HepG2 (cell line): ENCODE data around the gene PTGES.

Source experiments
- CTCF ChIP-seq: sonication (generic); formaldehyde crosslinking; IDR thresholded peaks from 2 replicates; pipeline ENCODE4 v1.5.0; 2020; ENCODE audit warnings: mild to moderate bottlenecking, missing genetic modification reagents, moderate library complexity
- ESRRA ChIP-seq: sonication (generic); formaldehyde crosslinking; IDR thresholded peaks from 2 replicates; pipeline ENCODE4 v1.5.1; 2020; ENCODE audit warnings: mild to moderate bottlenecking, low read depth, missing genetic modification reagents
- EZH2 ChIP-seq: conservative IDR thresholded peaks from 2 replicates; pipeline ENCODE4 v1.6.1; 2012; ENCODE audit warnings: mild to moderate bottlenecking, low read depth, low read length, moderate library complexity
- FOXK2 ChIP-seq: fragments of 450-650 bp; IDR thresholded peaks from 2 replicates; pipeline ENCODE4 v1.6.1; 2016
- ISX ChIP-seq: sonication (generic); formaldehyde crosslinking; conservative IDR thresholded peaks from 2 replicates; pipeline ENCODE4 v1.5.0; 2020; ENCODE audit warnings: missing genetic modification reagents
- MAZ ChIP-seq, 2 experiments: sonication (generic) in 1 of 2; formaldehyde crosslinking in 1 of 2; IDR thresholded peaks; 2 replicates each; pipeline versions ENCODE4 v1.5.0 to v1.6.1; 2012 to 2020; ENCODE audit warnings: low read depth in 2 of 2, mild to moderate bottlenecking in 2 of 2, borderline replicate concordance in 1 of 2, improper control_type of control experiment in 1 of 2, low read length in 1 of 2, missing genetic modification reagents in 1 of 2, moderate library complexity in 1 of 2
- NR1H2 ChIP-seq: sonication (generic); formaldehyde crosslinking; IDR thresholded peaks from 2 replicates; pipeline ENCODE4 v1.8.1; 2022; ENCODE audit warnings: low read depth, missing genetic modification reagents, borderline replicate concordance
- SIN3A ChIP-seq: IDR thresholded peaks from 2 replicates; pipeline ENCODE4 v1.6.1; 2011; ENCODE audit warnings: low read depth, mild to moderate bottlenecking, control low read depth, low read length, borderline replicate concordance
- USF2 ChIP-seq, 2 experiments: sonication (generic) in 1 of 2; formaldehyde crosslinking in 1 of 2; IDR thresholded peaks; 2 replicates each; pipeline versions ENCODE4 v1.5.1 to v1.6.1; 2011 to 2020; ENCODE audit warnings: borderline replicate concordance in 1 of 2, low read depth in 1 of 2, low read length in 1 of 2, mild to moderate bottlenecking in 1 of 2, missing genetic modification reagents in 1 of 2, moderate library complexity in 1 of 2
- ZBTB4 ChIP-seq: sonication (generic); formaldehyde crosslinking; IDR thresholded peaks from 2 replicates; pipeline ENCODE4 v1.4.0; 2020; ENCODE audit warnings: missing genetic modification reagents, mild to moderate bottlenecking, borderline replicate concordance
- ZBTB49 ChIP-seq: sonication (generic); formaldehyde crosslinking; IDR thresholded peaks from 2 replicates; pipeline ENCODE4 v1.4.0; 2020; ENCODE audit warnings: missing genetic modification reagents, borderline replicate concordance
- ZNF276 ChIP-seq: sonication (generic); formaldehyde crosslinking; IDR thresholded peaks from 2 replicates; pipeline ENCODE4 v1.4.0; 2020; ENCODE audit warnings: mild to moderate bottlenecking, low read depth, missing genetic modification reagents
- ZNF282 ChIP-seq: fragments of 450-650 bp; IDR thresholded peaks from 2 replicates; pipeline ENCODE4 v1.6.1; 2018; ENCODE audit not compliant: partially characterized antibody

- TF ChIP-seq CTCF (CRISPR knock-in tag) (no peak), ZBTB4 (CRISPR knock-in tag) (no peak), ZBTB49 (CRISPR knock-in tag) (no peak), FOXK2 (no peak), ZNF276 (CRISPR knock-in tag) (no peak), MAZ (IDR thresholded peaks at IDR 0.05; ENCODE audit: borderline replicate concordance, low read depth, low read length) (no peak), MAZ (CRISPR knock-in tag; IDR thresholded peaks at IDR 0.05; ENCODE audit: low read depth) (no peak), ISX (CRISPR knock-in tag) (no peak), ZNF282 (no peak), USF2 (IDR thresholded peaks at IDR 0.05; ENCODE audit: low read depth, low read length) (no peak), USF2 (CRISPR knock-in tag; IDR thresholded peaks at IDR 0.05; ENCODE audit: borderline replicate concordance) (no peak), NR1H2 (CRISPR knock-in tag) (no peak), SIN3A (no peak), EZH2 (no peak), ESRRA (CRISPR knock-in tag) (no peak)
Observed at GRCh38 chr9:129785866-129786265, 33.0 kb upstream of the PTGES start.
